Memory B cell (primary cell): Measurements from ENCODE around the gene RTBDN.
"Not testable (repeated sequence)": the region's sequence is repeated elsewhere in the genome, so short reads cannot be mapped to it uniquely, and the experiment has no call there.

Experiments
- ATAC-seq: fragments of 150-1000 bp; cut with Tn5 transposase; 2 replicates; pipeline ENCODE4 v1.10.0; 2021; ENCODE audit warnings: low read depth, mild to moderate bottlenecking, moderate library complexity
- DNase-seq, 2 donors: peaks; one replicate each; pipeline ENCODE4 v3.0.0; 2022; ENCODE audit warnings: low spot score in 2 of 2
- H3K27ac Mint-ChIP-seq: one replicate; pipeline ENCODE4 v1.8.0; 2022; ENCODE audit warnings: mild to moderate bottlenecking, moderate library complexity, mixed read lengths
- H3K27me3 Mint-ChIP-seq: one replicate; pipeline ENCODE4 v1.8.0; 2022; ENCODE audit warnings: mixed read lengths
- H3K36me3 Mint-ChIP-seq: one replicate; pipeline ENCODE4 v1.8.0; 2022; ENCODE audit warnings: mild to moderate bottlenecking, mixed read lengths
- H3K4me1 Mint-ChIP-seq: one replicate; pipeline ENCODE4 v1.8.0; 2022; ENCODE audit warnings: mixed read lengths
- H3K4me3 Mint-ChIP-seq: one replicate; pipeline ENCODE4 v1.8.0; 2022; ENCODE audit warnings: mild to moderate bottlenecking, moderate library complexity, mixed read lengths
- H3K9me3 Mint-ChIP-seq: one replicate; pipeline ENCODE4 v1.8.0; 2022; ENCODE audit warnings: mixed read lengths

The RTBDN gene

GRCh38 chr19:12865746-12866415, 31.5 kb upstream of the RTBDN start:
- Mint-ChIP-seq H3K4me3 (peak overlapping the region; percentile 42), H3K9me3 (no peaks in the 10 kb centered on the region), H3K27me3 (peaks cover 9% of the 10 kb centered on the region), H3K27ac (no peak overlapping the region), H3K4me1 (peaks cover 9% of the 10 kb centered on the region), H3K36me3 (no peaks in the 10 kb centered on the region)
- DNase-seq = no peak
- ATAC-seq = no peak

GRCh38 chr19:12864721-12865715, 30.6 kb upstream of the RTBDN start:
- DNase-seq = no peak
- Mint-ChIP-seq H3K27me3 (peaks cover 9% of the 10 kb centered on the region), H3K9me3 (no peaks in the 10 kb centered on the region), H3K27ac (no peak overlapping the region), H3K4me1 (peaks cover 9% of the 10 kb centered on the region), H3K36me3 (no peaks in the 10 kb centered on the region), H3K4me3 (no peak overlapping the region)
- no peak for ATAC-seq

GRCh38 chr19:12864143-12864542, 29.8 kb upstream of the RTBDN start:
- Mint-ChIP-seq H3K27me3 (peaks cover 9% of the 10 kb centered on the region), H3K9me3 (no peaks in the 10 kb centered on the region), H3K36me3 (no peaks in the 10 kb centered on the region), H3K4me3 (no peak overlapping the region), H3K27ac (no peak overlapping the region), H3K4me1 (peaks cover 9% of the 10 kb centered on the region)
- DNase-seq (no peak), ATAC-seq (no peak)

- H3K27ac Mint-ChIP-seq = no peak overlapping the region
- ATAC-seq (no peak), DNase-seq (no peak)
- H3K9me3 Mint-ChIP-seq = peaks cover 4% of the 10 kb centered on the region
- H3K36me3 Mint-ChIP-seq = no peaks in the 10 kb centered on the region
- no peaks in the 10 kb centered on the region for H3K4me1 Mint-ChIP-seq
- H3K27me3 Mint-ChIP-seq = peaks cover 7% of the 10 kb centered on the region
- no peak overlapping the region for H3K4me3 Mint-ChIP-seq
These were observed 25.2 kb upstream of the RTBDN start for GRCh38 chr19:12859546-12859945.

GRCh38 chr19:12858041-12858928, 23.9 kb upstream of the RTBDN start:
- no peak overlapping the region for H3K27ac Mint-ChIP-seq
- ATAC-seq (no peak), DNase-seq (no peak)
- no peak overlapping the region for H3K4me3 Mint-ChIP-seq
- H3K9me3 Mint-ChIP-seq = peaks cover 4% of the 10 kb centered on the region
- no peaks in the 10 kb centered on the region for H3K4me1 Mint-ChIP-seq
- H3K27me3 Mint-ChIP-seq = peaks cover 4% of the 10 kb centered on the region
- H3K36me3 Mint-ChIP-seq = no peaks in the 10 kb centered on the region

- no peak overlapping the region for H3K4me3 Mint-ChIP-seq
These were observed 22.3 kb upstream of the RTBDN start for GRCh38 chr19:12856653-12857052.

GRCh38 chr19:12847159-12848139, 13.1 kb upstream of the RTBDN start:
- no peak overlapping the region for H3K27ac Mint-ChIP-seq

More at GRCh38 chr19:12856653-12857052, 22.3 kb upstream of the RTBDN start:
- peaks cover 4% of the 10 kb centered on the region for H3K9me3 Mint-ChIP-seq
- H3K36me3 Mint-ChIP-seq = no peaks in the 10 kb centered on the region
- ATAC-seq (no peak), DNase-seq (no peak)
- H3K4me1 Mint-ChIP-seq = no peaks in the 10 kb centered on the region
- no peak overlapping the region for H3K27ac Mint-ChIP-seq
- H3K27me3 Mint-ChIP-seq = peaks cover 2% of the 10 kb centered on the region

GRCh38 chr19:12846613-12847012, 12.2 kb upstream of the RTBDN start:
- not testable (repeated sequence) for DNase-seq, H3K9me3 Mint-ChIP-seq, H3K36me3 Mint-ChIP-seq, H3K27ac Mint-ChIP-seq, ATAC-seq, H3K4me3 Mint-ChIP-seq, H3K4me1 Mint-ChIP-seq
- peaks cover 19% of the 10 kb centered on the region for H3K27me3 Mint-ChIP-seq

More at GRCh38 chr19:12847159-12848139, 13.1 kb upstream of the RTBDN start:
- DNase-seq (peak; percentile 89 to 98), ATAC-seq (peak; percentile 95)
- Mint-ChIP-seq H3K36me3 (no peaks in the 10 kb centered on the region), H3K4me1 (peaks cover 2% of the 10 kb centered on the region), H3K9me3 (no peaks in the 10 kb centered on the region), H3K27me3 (peaks cover 14% of the 10 kb centered on the region), H3K4me3 (peak overlapping the region; percentile 46)

GRCh38 chr19:12843999-12844732, 9.8 kb upstream of the RTBDN start:
- DNase-seq = no peak
- Mint-ChIP-seq H3K9me3 (no peaks in the 10 kb centered on the region), H3K27me3 (peaks cover 36% of the 10 kb centered on the region), H3K4me3 (no peak overlapping the region), H3K36me3 (peaks cover 3% of the 10 kb centered on the region), H3K4me1 (peaks cover 15% of the 10 kb centered on the region), H3K27ac (no peak overlapping the region)
- ATAC-seq = no peak

GRCh38 chr19:12843328-12843727, 8.9 kb upstream of the RTBDN start:
- Mint-ChIP-seq H3K4me1 (peaks cover 20% of the 10 kb centered on the region), H3K27ac (no peak overlapping the region), H3K9me3 (no peaks in the 10 kb centered on the region), H3K36me3 (peaks cover 3% of the 10 kb centered on the region), H3K4me3 (no peak overlapping the region), H3K27me3 (peaks cover 41% of the 10 kb centered on the region)
- DNase-seq (no peak), ATAC-seq (no peak)

- Mint-ChIP-seq H3K9me3 (no peaks in the 10 kb centered on the region), H3K36me3 (peaks cover 3% of the 10 kb centered on the region), H3K4me1 (peaks cover 18% of the 10 kb centered on the region), H3K27ac (no peak overlapping the region), H3K27me3 (peaks cover 42% of the 10 kb centered on the region), H3K4me3 (no peak overlapping the region)
- ATAC-seq = no peak
- no peak for DNase-seq
These were observed 8.1 kb upstream of the RTBDN start for GRCh38 chr19:12842511-12842910.

- H3K4me1 Mint-ChIP-seq = peaks cover 18% of the 10 kb centered on the region
- no peak overlapping the region for H3K27ac Mint-ChIP-seq
- H3K4me3 Mint-ChIP-seq = no peak overlapping the region
- DNase-seq (no peak), ATAC-seq (no peak)
- H3K36me3 Mint-ChIP-seq = peaks cover 3% of the 10 kb centered on the region
- peaks cover 47% of the 10 kb centered on the region for H3K27me3 Mint-ChIP-seq
- H3K9me3 Mint-ChIP-seq = no peaks in the 10 kb centered on the region
These were observed 6.7 kb upstream of the RTBDN start for GRCh38 chr19:12841094-12841493.
